HG03108 (cell line): ENCODE results near the gene LBHD1.
"Not testable (repeated sequence)": the region's sequence is repeated elsewhere in the genome, so short reads cannot be mapped to it uniquely, and the experiment has no call there.

ENCODE experiments used
- ATAC-seq: cut with Tn5 transposase; IDR thresholded peaks from one replicate; pipeline ENCODE4 v1.9.1; 2021; ENCODE audit warnings: moderate library complexity; ENCODE audit not compliant: unreplicated experiment

The LBHD1 gene

GRCh38 chr11:62665075-62665598 is 6.9 kb downstream of the LBHD1 start, which contains the start of the genes C11orf98 and CSKMT:
Gene C11orf98 (minus strand): TSS chr11:62665210. CDS start chr11:62665169, 41 bp downstream.
Gene CSKMT (plus strand): TSS chr11:62665312. CDS start chr11:62665880, 568 bp downstream.
- peak; percentile 75 for ATAC-seq

GRCh38 chr11:62664405-62665074 is 7.5 kb downstream of the LBHD1 start:
- ATAC-seq: peak; percentile 25

- ATAC-seq: no peak
Measured at GRCh38 chr11:62656796-62657429, 15.2 kb downstream of the LBHD1 start.

GRCh38 chr11:62654297-62654696 is 17.8 kb downstream of the LBHD1 start:
- no peak for ATAC-seq

- ATAC-seq: no peak
Measured at GRCh38 chr11:62652161-62653006, 19.7 kb downstream of the LBHD1 start.

GRCh38 chr11:62650283-62650682 is 21.8 kb downstream of the LBHD1 start:
- ATAC-seq: not testable (repeated sequence)

- no peak for ATAC-seq
Measured at GRCh38 chr11:62649486-62649885, 22.6 kb downstream of the LBHD1 start.

GRCh38 chr11:62648967-62649364 is 23.1 kb downstream of the LBHD1 start:
- no peak for ATAC-seq

GRCh38 chr11:62648185-62648966 is 23.7 kb downstream of the LBHD1 start:
- ATAC-seq: no peak

GRCh38 chr11:62647609-62648005 is 24.5 kb downstream of the LBHD1 start:
- ATAC-seq: no peak

- ATAC-seq: no peak
Measured at GRCh38 chr11:62646825-62647608, 25.1 kb downstream of the LBHD1 start.

GRCh38 chr11:62645946-62646824 is 25.9 kb downstream of the LBHD1 start, which contains the start of gene GANAB:
Gene GANAB (minus strand): TSS chr11:62646613. CDS start chr11:62646599, 14 bp downstream.
- peak; percentile 94 for ATAC-seq

GRCh38 chr11:62645671-62645945 is 26.5 kb downstream of the LBHD1 start:
- no peak for ATAC-seq

- no peak for ATAC-seq
Measured at GRCh38 chr11:62644220-62644619, 27.8 kb downstream of the LBHD1 start.

- no peak for ATAC-seq
Measured at GRCh38 chr11:62632492-62632891, 39.6 kb downstream of the LBHD1 start.

GRCh38 chr11:62627713-62628112 is 44.4 kb downstream of the LBHD1 start:
- ATAC-seq: no peak

GRCh38 chr11:62622476-62623089 is 49.5 kb downstream of the LBHD1 start:
- ATAC-seq: no peak
